SKM-1 treated with dmso at 0.1 percent for 144 hours (cell line): ENCODE results near the gene LRP1B.
"Not testable (repeated sequence)": the region's sequence is repeated elsewhere in the genome, so short reads cannot be mapped to it uniquely, and the experiment has no call there.

ENCODE experiments used
- DNase-seq: peaks from one replicate; lab custom pipeline; 2025; ENCODE audit not compliant: unreplicated experiment; lab: John Stamatoyannopoulos, UW

Gene LRP1B

GRCh38 chr2:141900826-141901225 is 230.0 kb downstream of the LRP1B start:
- DNase-seq: no peak

GRCh38 chr2:141899740-141900139 is 231.1 kb downstream of the LRP1B start:
- DNase-seq: no peak

- no peak for DNase-seq
Observed at GRCh38 chr2:141889788-141890187, 241.0 kb downstream of the LRP1B start.

- DNase-seq: no peak
Observed at GRCh38 chr2:141888987-141889555, 241.7 kb downstream of the LRP1B start.

- no peak for DNase-seq
Observed at GRCh38 chr2:141887363-141887762, 243.5 kb downstream of the LRP1B start.

DNA sequence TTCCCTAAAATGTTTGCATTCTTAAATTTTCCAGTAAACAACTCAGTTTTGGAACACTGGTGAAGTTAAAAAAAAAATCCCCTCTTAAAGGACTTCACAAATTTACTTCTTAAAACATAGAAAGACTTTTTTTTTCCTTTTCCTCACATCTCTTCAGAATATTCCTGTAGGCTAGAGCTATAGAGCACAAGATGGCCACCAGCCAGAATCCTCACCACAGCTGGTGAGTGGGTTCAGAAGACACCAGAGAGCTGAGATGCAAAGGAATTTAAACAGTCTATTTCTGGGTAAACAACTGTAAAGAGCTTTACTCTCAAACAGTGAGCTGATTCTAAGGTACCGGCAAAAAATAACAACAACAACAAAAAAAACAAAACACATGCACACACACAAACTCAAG is 252.8 kb downstream of the LRP1B start:
- no peak for DNase-seq

DNA sequence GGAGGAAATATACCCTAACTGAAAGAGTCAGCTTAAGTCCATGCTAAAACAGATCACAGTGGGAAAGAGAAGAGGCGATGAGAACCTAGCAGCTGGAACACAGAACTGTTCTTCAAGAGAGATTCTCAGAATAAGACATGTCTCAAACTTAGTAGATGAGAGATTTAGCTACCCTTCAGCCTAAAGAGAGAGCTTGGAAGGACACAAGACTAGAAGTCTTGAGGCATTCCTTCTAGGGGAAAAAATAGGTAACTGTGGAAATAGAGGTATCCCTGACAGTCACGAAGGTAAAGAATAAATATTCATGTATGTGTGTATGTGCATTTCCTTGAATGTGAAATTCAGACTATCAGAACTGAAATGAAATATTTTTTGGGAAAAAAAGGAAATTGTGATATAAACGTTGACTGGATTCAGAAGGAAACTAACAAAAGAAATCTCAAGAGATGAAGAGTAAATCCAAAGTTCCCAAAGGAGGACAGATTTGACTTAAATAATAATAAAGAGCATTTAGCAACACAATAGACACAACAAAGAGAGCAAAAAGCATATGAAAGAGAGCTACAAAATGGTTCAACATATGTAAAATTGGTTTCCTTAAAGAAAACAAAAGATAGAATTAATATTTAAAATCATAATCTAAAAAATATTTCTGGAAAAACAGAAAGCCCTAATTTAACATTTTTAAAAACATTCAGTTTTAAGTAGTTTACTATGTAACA is 258.7 kb downstream of the LRP1B start:
- DNase-seq: no peak

DNA sequence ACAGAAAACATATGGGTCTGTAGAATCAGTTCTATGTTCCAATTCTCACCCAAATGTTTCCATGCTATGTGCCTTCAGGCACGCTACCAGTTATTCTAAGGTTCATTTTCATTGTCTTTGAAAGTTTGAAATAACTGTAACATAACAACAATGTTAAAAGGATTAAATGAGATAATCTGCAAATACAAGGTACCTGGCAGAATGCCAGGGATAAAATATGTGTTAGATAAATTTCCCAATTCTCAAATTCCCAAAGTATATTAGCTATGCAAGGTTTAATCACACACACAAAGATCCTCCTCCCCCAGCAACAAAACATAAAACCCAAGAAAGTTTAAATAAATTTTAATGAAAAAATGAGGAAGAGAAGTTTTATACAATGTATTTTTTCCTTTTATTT is 261.2 kb downstream of the LRP1B start:
- no peak for DNase-seq

DNA sequence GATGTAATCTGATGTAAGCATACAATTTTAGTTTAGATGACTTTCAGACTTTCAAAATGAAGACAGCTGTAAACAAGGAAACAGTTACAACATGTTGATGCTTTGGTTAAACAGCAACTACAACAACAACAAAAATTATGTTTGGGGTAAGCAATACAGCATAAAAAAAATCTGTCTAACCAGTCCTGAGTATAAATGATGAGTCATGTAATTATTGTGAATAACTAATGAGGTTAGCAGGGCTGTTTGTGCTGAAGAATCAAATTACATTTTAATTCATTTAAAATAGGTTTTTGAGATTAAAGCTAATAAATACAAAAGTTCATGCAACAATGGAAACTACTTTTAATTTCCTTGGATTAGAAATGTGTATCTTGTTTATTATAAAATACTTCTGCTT is 266.9 kb downstream of the LRP1B start:
- no peak for DNase-seq

GRCh38 chr2:141856215-141856919 is 274.4 kb downstream of the LRP1B start:
- no peak for DNase-seq

GRCh38 chr2:141848191-141848590 is 282.6 kb downstream of the LRP1B start:
- no peak for DNase-seq

DNA sequence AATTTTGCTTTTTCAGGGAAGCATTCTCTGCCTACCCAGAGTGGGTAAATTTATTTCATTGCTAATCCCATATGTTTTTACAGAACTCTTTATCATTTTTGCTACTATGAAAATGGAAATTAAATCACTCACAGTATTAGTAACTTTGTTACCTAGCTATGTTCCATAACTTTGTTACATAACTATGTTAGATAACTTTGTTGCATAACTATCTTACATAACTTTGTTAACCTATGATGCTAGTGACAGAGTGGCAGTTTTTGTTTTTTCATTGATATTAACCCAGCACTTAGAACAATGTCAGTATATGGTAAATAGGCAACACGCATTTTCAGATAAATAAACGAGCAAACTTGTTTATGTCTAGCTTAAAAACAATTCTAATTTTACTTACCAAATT is 286.6 kb downstream of the LRP1B start:
- DNase-seq: no peak

- DNase-seq: no peak
Observed at GRCh38 chr2:141835103-141835502, 295.7 kb downstream of the LRP1B start.

DNA sequence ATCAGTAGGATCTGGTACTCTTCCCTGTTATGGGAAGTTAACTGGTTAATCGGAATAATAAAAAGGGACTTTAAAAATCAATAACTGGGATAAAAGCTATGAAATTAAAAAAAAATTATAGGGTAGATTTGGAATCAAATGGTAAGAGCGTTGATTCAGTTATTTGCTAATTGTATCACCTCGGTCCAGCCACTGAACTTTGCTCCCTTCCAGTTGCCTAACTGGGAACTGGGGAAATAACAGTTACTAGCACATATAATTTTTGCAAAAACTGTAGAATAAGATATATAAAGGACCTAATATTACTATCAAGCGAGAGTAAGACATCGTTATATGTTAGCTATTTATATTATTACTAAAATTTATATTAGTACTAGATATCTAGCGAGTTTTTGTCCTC is 302.1 kb downstream of the LRP1B start:
- no peak for DNase-seq

- DNase-seq: no peak
Observed at GRCh38 chr2:141824790-141825189, 306.0 kb downstream of the LRP1B start.

DNA sequence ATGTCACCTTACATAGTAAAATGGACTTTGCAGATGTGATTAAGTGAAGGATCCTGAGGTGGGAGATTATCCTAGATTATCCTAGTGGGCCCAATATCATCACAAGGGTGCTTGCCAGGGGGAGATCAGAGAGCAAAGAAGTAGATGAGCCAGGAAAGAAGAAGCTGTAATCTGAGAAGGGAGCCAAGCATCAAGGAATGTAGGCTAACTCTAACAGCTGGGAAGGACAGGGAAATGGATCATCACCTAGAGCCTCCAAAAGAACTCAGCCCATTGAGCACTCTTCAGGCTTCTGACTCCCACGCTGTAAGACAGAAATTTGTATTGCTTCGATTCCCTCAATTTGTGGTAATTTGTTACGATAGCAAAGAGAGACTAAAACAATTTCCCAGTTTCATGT is 309.9 kb downstream of the LRP1B start:
- no peak for DNase-seq

DNA sequence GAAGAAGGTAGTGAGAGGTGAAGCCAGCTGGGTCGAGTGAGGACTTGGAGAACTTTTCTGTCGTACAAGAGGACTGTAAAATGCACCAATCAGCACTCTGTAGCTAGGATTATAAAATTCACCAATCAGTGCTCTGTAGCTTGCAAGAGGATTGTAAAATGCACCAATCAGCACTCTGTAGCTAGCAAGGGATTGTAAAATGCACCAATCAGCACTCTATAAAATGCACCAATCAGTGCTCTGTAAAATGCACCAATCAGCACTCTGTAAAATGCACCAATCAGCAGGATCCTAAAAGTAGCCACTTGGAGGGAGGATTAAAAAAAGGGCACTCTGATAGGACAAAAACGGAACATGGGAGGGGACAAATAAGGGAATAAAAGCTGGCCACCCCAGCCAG is 315.5 kb downstream of the LRP1B start:
- not testable (repeated sequence) for DNase-seq

GRCh38 chr2:141814150-141814549 is 316.7 kb downstream of the LRP1B start:
- DNase-seq: no peak

DNA sequence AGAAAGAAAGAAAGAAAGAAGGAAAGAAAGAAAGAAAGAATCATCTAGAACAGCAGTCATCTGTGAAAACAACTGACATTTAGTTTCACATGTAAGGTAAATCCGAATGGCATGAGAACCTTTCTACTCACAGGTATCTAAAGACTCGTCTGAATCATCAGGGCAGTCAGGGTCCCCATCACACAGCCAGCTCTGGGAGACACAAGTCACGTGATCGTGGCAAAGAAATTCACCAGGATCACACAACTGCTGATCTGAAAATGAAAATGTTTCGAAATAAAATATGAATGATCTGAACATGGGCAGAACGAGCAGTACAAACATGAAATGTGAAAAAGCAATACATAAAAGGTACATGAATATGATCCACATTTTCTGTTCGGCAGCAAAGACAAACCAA is 320.7 kb downstream of the LRP1B start:
- no peak for DNase-seq

- no peak for DNase-seq
Observed at GRCh38 chr2:141806090-141806489, 324.7 kb downstream of the LRP1B start.

GRCh38 chr2:141805302-141805701 is 325.5 kb downstream of the LRP1B start:
- no peak for DNase-seq

GRCh38 chr2:141796449-141796848 is 334.4 kb downstream of the LRP1B start:
- no peak for DNase-seq
